Mesendoderm (in vitro differentiated cells): ENCODE results near the gene NRN1L. TPM values are rescaled to one million over a fixed set of nuclear protein-coding genes. Genes with fewer than 3 reads are reported as not detected.
"Not testable (repeated sequence)": the region's sequence is repeated elsewhere in the genome, so short reads cannot be mapped to it uniquely, and the experiment has no call there.

Source experiments
- DNase-seq: peaks from one replicate; pipeline ENCODE4 v3.0.0; 2013
- H2AK5ac ChIP-seq: 2 replicates; pipeline ENCODE4 v1.6.1; 2013; ENCODE audit warnings: low read length, inconsistent platforms
- H2BK120ac ChIP-seq: 2 replicates; pipeline ENCODE4 v1.6.1; 2013; ENCODE audit warnings: low read depth, mild to moderate bottlenecking, low read length, moderate library complexity, mixed read lengths
- H2BK15ac ChIP-seq: replicated peaks from 2 replicates; pipeline ENCODE4 v1.6.1; 2013; ENCODE audit warnings: low read depth, mild to moderate bottlenecking, moderate library complexity
- H2BK5ac ChIP-seq: 2 replicates; pipeline ENCODE4 v1.6.1; 2013; ENCODE audit warnings: low read length, inconsistent platforms
- H3K18ac ChIP-seq: 2 replicates; pipeline ENCODE4 v1.6.1; 2013; ENCODE audit warnings: mild to moderate bottlenecking, low read length, mixed read lengths
- H3K23ac ChIP-seq: one replicate; pipeline ENCODE4 v1.6.1; 2013; ENCODE audit warnings: low read length
- H3K27ac ChIP-seq: 2 replicates; pipeline ENCODE4 v1.5.1; 2013; ENCODE audit warnings: low read depth, mild to moderate bottlenecking, inconsistent platforms, low read length, moderate library complexity
- H3K27me3 ChIP-seq: 2 replicates; pipeline ENCODE4 v1.6.1; 2013; ENCODE audit warnings: low read length, control low read depth, mild to moderate bottlenecking, inconsistent platforms; ENCODE audit not compliant: insufficient read depth, poor library complexity
- H3K36me3 ChIP-seq: 2 replicates; pipeline ENCODE4 v1.6.1; 2013; ENCODE audit warnings: low read length, inconsistent platforms; ENCODE audit not compliant: control insufficient read depth, insufficient read depth
- H3K4ac ChIP-seq: one replicate; pipeline ENCODE4 v1.6.1; 2013; ENCODE audit warnings: low read depth, mild to moderate bottlenecking, low read length, moderate library complexity
- H3K4me1 ChIP-seq: 2 replicates; pipeline ENCODE4 v1.6.1; 2013; ENCODE audit warnings: low read depth, low read length, inconsistent platforms; ENCODE audit not compliant: control insufficient read depth
- H3K4me2 ChIP-seq: 2 replicates; pipeline ENCODE4 v1.6.1; 2013; ENCODE audit warnings: low read length
- H3K4me3 ChIP-seq: 2 replicates; pipeline ENCODE4 v1.5.1; 2013; ENCODE audit warnings: mild to moderate bottlenecking, low read length
- H3K56ac ChIP-seq: one replicate; pipeline ENCODE4 v1.6.1; 2013; ENCODE audit warnings: low read length
- H3K79me1 ChIP-seq: 2 replicates; pipeline ENCODE4 v1.6.1; 2013; ENCODE audit warnings: low read length, inconsistent platforms
- H3K79me2 ChIP-seq: 2 replicates; pipeline ENCODE4 v1.6.1; 2013; ENCODE audit warnings: mild to moderate bottlenecking, low read length; ENCODE audit not compliant: control insufficient read depth, insufficient read depth
- H3K9ac ChIP-seq: 2 replicates; pipeline ENCODE4 v1.6.1; 2013; ENCODE audit warnings: low read length, inconsistent platforms
- H4K5ac ChIP-seq: one replicate; pipeline ENCODE4 v1.6.1; 2013; ENCODE audit warnings: low read length
- H4K8ac ChIP-seq: one replicate; pipeline ENCODE4 v1.6.1; 2013; ENCODE audit warnings: low read depth, mild to moderate bottlenecking, control low read depth, low read length, moderate library complexity
- WGBS: extraction: QIAGEN DNeasy Blood & Tissue Kit; methylation state at CpG from one replicate; pipeline ENCODE4 v1.1.7; 2013; ENCODE audit warnings: low lambda C conversion rate, missing lambda C conversion rate; ENCODE audit not compliant: insufficient coverage; ENCODE audit errors: extremely low coverage; 5-methylcytosine and 5-hydroxymethylcytosine counted together
- polyA plus RNA-seq, 2 experiments: library from polyadenylated mRNA; stranded (reverse); fragments of 200-250 nt; gene quantifications; one replicate each; pipeline ENCODE4 v1.2.3, GENCODE V29; 2013

The NRN1L gene
- 10.2 TPM for polyA plus RNA-seq (2013, experiment 1 of 2)
- 10.3 TPM for polyA plus RNA-seq (2013, experiment 2 of 2)

DNA sequence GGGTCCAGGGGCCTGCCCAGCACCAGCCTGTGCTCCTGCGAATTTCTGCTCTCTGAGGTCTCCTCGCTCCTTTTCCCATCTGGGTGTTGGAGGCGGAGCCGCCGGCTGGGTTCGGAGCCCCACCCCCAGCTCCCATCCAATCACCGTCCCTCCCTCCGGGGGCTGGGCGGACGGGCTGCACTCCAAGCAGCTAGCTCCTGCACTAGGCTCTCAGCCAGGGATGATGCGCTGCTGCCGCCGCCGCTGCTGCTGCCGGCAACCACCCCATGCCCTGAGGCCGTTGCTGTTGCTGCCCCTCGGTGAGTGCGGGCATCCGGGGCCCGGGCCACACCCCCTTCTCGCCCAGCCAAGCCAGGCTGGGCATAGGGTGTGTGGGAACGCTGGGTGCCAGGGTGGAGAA is at the start of gene NRN1L:
NRN1L (plus strand) TSS at position 202 of the 400 bp plus-strand sequence; CDS start at position 221, 19 bp downstream.
- H3K36me3 ChIP-seq, result peaks cover 15% of the 10 kb centered on the region

GRCh38 chr16:67837190-67837589 is 47.5 kb upstream of the NRN1L start:
- H3K4ac ChIP-seq, H3K18ac ChIP-seq, H3K36me3 ChIP-seq, H2BK5ac ChIP-seq, H2BK15ac ChIP-seq, H3K9ac ChIP-seq, H3K27ac ChIP-seq, DNase-seq, H3K79me1 ChIP-seq, H2AK5ac ChIP-seq, H4K5ac ChIP-seq, H3K4me3 ChIP-seq, H3K4me1 ChIP-seq, H2BK120ac ChIP-seq, H4K8ac ChIP-seq, H3K4me2 ChIP-seq, H3K56ac ChIP-seq, H3K27me3 ChIP-seq, H3K79me2 ChIP-seq, H3K23ac ChIP-seq: not testable (repeated sequence)
- no CpG with 5 or more reads among the region's 10 CpGs for WGBS

More for the DNA sequence above, at the start of gene NRN1L:
- no peaks in the 10 kb centered on the region for H3K27me3 ChIP-seq
- H3K18ac ChIP-seq, result no peak within 1 kb of the TSS
- no peak within 1 kb of the TSS for H2AK5ac ChIP-seq
- no peak within 1 kb of the TSS for H2BK15ac ChIP-seq
- H3K79me1 ChIP-seq, result no peaks in the 10 kb centered on the region
- H3K27ac ChIP-seq, result no peak within 1 kb of the TSS
- H3K4ac ChIP-seq, result no peak within 1 kb of the TSS
- H2BK120ac ChIP-seq, result no peak within 1 kb of the TSS
- no peaks in the 10 kb centered on the region for H3K79me2 ChIP-seq
- H3K9ac ChIP-seq, result peak within 1 kb of the TSS; percentile 52
- no peak within 1 kb of the TSS for H3K23ac ChIP-seq
- DNase-seq, result peak; percentile 95
- peak within 1 kb of the TSS; percentile 18 for H3K4me2 ChIP-seq
- no peak within 1 kb of the TSS for H2BK5ac ChIP-seq
- no peak within 1 kb of the TSS for H4K8ac ChIP-seq
- H3K4me1 ChIP-seq, result peaks cover 3% of the 10 kb centered on the region
- no CpG with 5 or more reads among the region's 22 CpGs for WGBS
- H4K5ac ChIP-seq, result no peak within 1 kb of the TSS
- H3K56ac ChIP-seq, result peak within 1 kb of the TSS; percentile 64
- no peak within 1 kb of the TSS for H3K4me3 ChIP-seq

DNA sequence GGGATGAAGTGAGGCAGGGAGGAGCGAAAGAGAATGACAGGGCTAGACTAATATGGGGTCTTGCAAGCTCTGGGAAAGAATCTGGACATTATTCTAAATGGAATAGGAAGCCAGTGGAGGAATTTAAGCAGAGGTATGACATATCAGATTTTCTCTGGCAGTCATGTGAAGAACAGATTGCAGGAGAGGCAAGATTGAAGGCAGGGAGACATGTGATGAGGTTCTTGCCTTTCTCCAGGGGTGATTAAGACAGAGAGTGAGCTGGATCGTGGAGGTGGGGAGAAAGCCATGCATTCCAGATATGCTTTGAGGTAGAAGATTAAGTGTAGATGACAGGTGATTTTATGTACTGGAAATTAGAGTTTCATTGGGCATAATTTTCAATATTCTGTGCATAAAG is 46.9 kb upstream of the NRN1L start:
- H3K36me3 ChIP-seq, result no peaks in the 10 kb centered on the region
- H3K4me1 ChIP-seq, result no peaks in the 10 kb centered on the region
- H2BK120ac ChIP-seq, result no peak overlapping the region
- no peak overlapping the region for H4K5ac ChIP-seq
- H3K56ac ChIP-seq, result no peak overlapping the region
- H3K4me2 ChIP-seq, result no peak overlapping the region
- no peak overlapping the region for H3K18ac ChIP-seq
- no peak overlapping the region for H3K4ac ChIP-seq
- H2BK15ac ChIP-seq, result no peak overlapping the region
- peaks cover 3% of the 10 kb centered on the region for H3K79me1 ChIP-seq
- H3K23ac ChIP-seq, result no peak overlapping the region
- H2BK5ac ChIP-seq, result no peak overlapping the region
- WGBS, result no CpG with 5 or more reads among the region's 2 CpGs
- H4K8ac ChIP-seq, result no peak overlapping the region
- H3K27me3 ChIP-seq, result no peaks in the 10 kb centered on the region
- DNase-seq, result no peak
- no peak overlapping the region for H3K27ac ChIP-seq
- H3K4me3 ChIP-seq, result no peak overlapping the region
- H2AK5ac ChIP-seq, result no peak overlapping the region
- no peaks in the 10 kb centered on the region for H3K79me2 ChIP-seq
- no peak overlapping the region for H3K9ac ChIP-seq

DNA sequence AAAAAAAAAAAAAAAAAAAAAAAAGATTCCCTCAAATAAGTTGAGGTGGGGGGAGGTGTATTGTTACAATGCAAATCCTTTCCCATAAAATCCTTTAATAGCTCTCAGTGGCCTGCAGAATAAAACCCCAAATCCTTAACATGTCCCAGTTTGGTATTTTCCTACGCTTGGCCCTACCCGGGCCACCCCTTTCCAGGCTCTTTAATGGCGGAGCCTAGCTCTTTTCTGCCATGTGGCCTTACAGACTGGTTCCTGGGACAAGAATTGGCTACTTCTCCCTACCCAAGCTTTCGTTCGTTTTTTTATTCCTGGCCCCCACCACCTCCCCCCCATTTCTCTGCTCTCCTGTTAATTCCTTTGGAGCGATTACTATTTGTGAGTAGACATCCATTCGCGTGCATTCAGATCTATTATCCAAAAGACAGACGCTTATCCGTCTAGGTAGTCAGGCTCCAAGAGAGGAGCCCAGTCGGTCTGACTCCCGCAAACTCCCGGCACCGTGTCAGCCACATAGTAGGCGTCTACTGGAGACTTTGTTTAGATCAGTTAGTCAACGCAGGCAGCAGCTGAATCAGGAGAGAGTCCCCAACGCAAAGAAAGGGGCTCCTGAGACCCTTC is 43.4 kb upstream of the NRN1L start:
- H3K36me3 ChIP-seq, result no peaks in the 10 kb centered on the region
- DNase-seq, result no peak
- peaks cover 14% of the 10 kb centered on the region for H3K4me1 ChIP-seq
- H3K56ac ChIP-seq, result peak overlapping the region; percentile 85
- H2AK5ac ChIP-seq, result no peak overlapping the region
- no peak overlapping the region for H3K4me3 ChIP-seq
- H3K27me3 ChIP-seq, result no peaks in the 10 kb centered on the region
- WGBS, result no CpG with 5 or more reads among the region's 17 CpGs
- peak overlapping the region; percentile 66 for H3K9ac ChIP-seq
- H3K4ac ChIP-seq, result peak overlapping the region; percentile 60
- H3K79me2 ChIP-seq, result peaks cover 22% of the 10 kb centered on the region
- no peak overlapping the region for H3K23ac ChIP-seq
- no peak overlapping the region for H2BK5ac ChIP-seq
- H2BK15ac ChIP-seq, result no peak overlapping the region
- H4K5ac ChIP-seq, result peak overlapping the region; percentile 81
- H4K8ac ChIP-seq, result peak overlapping the region; percentile 6
- peak overlapping the region; percentile 62 for H3K18ac ChIP-seq
- H2BK120ac ChIP-seq, result no peak overlapping the region
- peak overlapping the region; percentile 21 for H3K4me2 ChIP-seq
- H3K79me1 ChIP-seq, result peaks cover 16% of the 10 kb centered on the region
- H3K27ac ChIP-seq, result no peak overlapping the region

GRCh38 chr16:67841816-67842508 is 42.7 kb upstream of the NRN1L start, which contains the start of gene THAP11:
TSS of gene THAP11 (plus strand) at chr16:67842320. CDS start at chr16:67842555, 235 bp downstream.
- WGBS, result no CpG with 5 or more reads among the region's 83 CpGs
- Histone ChIP-seq H2BK5ac (peak within 1 kb of the TSS; percentile 99), H2BK120ac (no peak within 1 kb of the TSS)

More at GRCh38 chr16:67841816-67842508, 42.7 kb upstream of the NRN1L start, which contains the start of gene THAP11:
- H3K4ac ChIP-seq, result peak within 1 kb of the TSS; percentile 60
- no peak within 1 kb of the TSS for H3K23ac ChIP-seq
- H3K79me1 ChIP-seq, result peaks cover 16% of the 10 kb centered on the region
- peak; percentile 98 for DNase-seq
- H2AK5ac ChIP-seq, result no peak within 1 kb of the TSS
- H3K79me2 ChIP-seq, result peaks cover 22% of the 10 kb centered on the region
- peak within 1 kb of the TSS; percentile 95 for H3K4me3 ChIP-seq
- peak within 1 kb of the TSS; percentile 87 for H3K4me2 ChIP-seq
- no peaks in the 10 kb centered on the region for H3K36me3 ChIP-seq
- peak within 1 kb of the TSS; percentile 100 for H3K56ac ChIP-seq
- H3K27ac ChIP-seq, result peak within 1 kb of the TSS; percentile 98
- H2BK15ac ChIP-seq, result no peak within 1 kb of the TSS
- H4K5ac ChIP-seq, result peak within 1 kb of the TSS; percentile 81
- peak within 1 kb of the TSS; percentile 6 for H4K8ac ChIP-seq
- peaks cover 14% of the 10 kb centered on the region for H3K4me1 ChIP-seq
- H3K27me3 ChIP-seq, result no peaks in the 10 kb centered on the region
- H3K18ac ChIP-seq, result peak within 1 kb of the TSS; percentile 62
- H3K9ac ChIP-seq, result peak within 1 kb of the TSS; percentile 98
